ENCODE measurements around the gene CCDC50.

DNA sequence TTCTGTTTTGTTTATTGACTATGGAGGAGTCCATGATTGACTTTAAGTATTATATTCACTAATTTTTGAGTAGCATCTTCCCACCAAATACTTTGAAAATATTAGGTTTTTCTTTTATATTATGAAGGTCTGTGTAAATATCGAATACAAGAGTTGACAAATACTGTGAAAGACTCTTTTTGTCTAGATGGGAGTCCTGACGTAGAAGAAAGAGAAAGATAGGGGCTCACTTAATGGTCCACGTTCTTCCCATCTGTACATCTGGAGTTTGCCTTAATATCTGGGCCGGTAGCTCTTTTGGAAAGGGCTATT is 8.9 kb downstream of the CCDC50 start:
- TF ChIP-seq, protein P1, sequence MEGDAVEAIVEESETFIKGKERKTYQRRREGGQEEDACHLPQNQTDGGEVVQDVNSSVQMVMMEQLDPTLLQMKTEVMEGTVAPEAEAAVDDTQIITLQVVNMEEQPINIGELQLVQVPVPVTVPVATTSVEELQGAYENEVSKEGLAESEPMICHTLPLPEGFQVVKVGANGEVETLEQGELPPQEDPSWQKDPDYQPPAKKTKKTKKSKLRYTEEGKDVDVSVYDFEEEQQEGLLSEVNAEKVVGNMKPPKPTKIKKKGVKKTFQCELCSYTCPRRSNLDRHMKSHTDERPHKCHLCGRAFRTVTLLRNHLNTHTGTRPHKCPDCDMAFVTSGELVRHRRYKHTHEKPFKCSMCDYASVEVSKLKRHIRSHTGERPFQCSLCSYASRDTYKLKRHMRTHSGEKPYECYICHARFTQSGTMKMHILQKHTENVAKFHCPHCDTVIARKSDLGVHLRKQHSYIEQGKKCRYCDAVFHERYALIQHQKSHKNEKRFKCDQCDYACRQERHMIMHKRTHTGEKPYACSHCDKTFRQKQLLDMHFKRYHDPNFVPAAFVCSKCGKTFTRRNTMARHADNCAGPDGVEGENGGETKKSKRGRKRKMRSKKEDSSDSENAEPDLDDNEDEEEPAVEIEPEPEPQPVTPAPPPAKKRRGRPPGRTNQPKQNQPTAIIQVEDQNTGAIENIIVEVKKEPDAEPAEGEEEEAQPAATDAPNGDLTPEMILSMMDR (IDR thresholded peaks at IDR 0.05; ENCODE audit: poor library complexity) = no peak
- no peak for TF ChIP-seq EZH2 (IDR thresholded peaks at IDR 0.05; ENCODE audit: borderline replicate concordance)

Measured in hepatocyte (in vitro differentiated cells).